ENCODE results near the gene AATK.

Gene AATK

GRCh38 chr17:81132197-81132540 lies 33.9 kb downstream of the AATK start:
- Histone ChIP-seq H3K9me3 (ENCODE audit: control insufficient read depth, insufficient read depth, low read length) (peaks cover under 1% of the 10 kb centered on the region; the same call in 1 of the 2 replicates), H3K4me2 (ENCODE audit: low read length) (no peak overlapping the region), H3K27ac (ENCODE audit: low read depth, low read length) (no peak overlapping the region), H3K79me2 (ENCODE audit: control insufficient read depth, low read length) (no peaks in the 10 kb centered on the region), H4K20me1 (ENCODE audit: control insufficient read depth, insufficient read depth, low read depth, low read length) (no peaks in the 10 kb centered on the region), H3K4me1 (ENCODE audit: control insufficient read depth, low read length) (no peaks in the 10 kb centered on the region), H3K36me3 (ENCODE audit: control insufficient read depth, low read length) (no peaks in the 10 kb centered on the region), H3K4me3 (ENCODE audit: low read length) (no peak overlapping the region), H3K27me3 (ENCODE audit: control insufficient read depth, low read length) (no peaks in the 10 kb centered on the region), H3F3A (ENCODE audit: control insufficient read depth, insufficient read depth) (no peaks in the 10 kb centered on the region), H3K9me2 (replicated peaks; ENCODE audit: control insufficient read depth, low read length) (no peaks in the 10 kb centered on the region)
- TF ChIP-seq EZH2phosphoT487 (IDR thresholded peaks at IDR 0.05; ENCODE audit: borderline replicate concordance, low read length) = no peak
- TF ChIP-seq, protein P1, sequence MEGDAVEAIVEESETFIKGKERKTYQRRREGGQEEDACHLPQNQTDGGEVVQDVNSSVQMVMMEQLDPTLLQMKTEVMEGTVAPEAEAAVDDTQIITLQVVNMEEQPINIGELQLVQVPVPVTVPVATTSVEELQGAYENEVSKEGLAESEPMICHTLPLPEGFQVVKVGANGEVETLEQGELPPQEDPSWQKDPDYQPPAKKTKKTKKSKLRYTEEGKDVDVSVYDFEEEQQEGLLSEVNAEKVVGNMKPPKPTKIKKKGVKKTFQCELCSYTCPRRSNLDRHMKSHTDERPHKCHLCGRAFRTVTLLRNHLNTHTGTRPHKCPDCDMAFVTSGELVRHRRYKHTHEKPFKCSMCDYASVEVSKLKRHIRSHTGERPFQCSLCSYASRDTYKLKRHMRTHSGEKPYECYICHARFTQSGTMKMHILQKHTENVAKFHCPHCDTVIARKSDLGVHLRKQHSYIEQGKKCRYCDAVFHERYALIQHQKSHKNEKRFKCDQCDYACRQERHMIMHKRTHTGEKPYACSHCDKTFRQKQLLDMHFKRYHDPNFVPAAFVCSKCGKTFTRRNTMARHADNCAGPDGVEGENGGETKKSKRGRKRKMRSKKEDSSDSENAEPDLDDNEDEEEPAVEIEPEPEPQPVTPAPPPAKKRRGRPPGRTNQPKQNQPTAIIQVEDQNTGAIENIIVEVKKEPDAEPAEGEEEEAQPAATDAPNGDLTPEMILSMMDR (IDR thresholded peaks at IDR 0.05; ENCODE audit: low read depth, low read length, poor library complexity, severe bottlenecking) = no peak

DNA sequence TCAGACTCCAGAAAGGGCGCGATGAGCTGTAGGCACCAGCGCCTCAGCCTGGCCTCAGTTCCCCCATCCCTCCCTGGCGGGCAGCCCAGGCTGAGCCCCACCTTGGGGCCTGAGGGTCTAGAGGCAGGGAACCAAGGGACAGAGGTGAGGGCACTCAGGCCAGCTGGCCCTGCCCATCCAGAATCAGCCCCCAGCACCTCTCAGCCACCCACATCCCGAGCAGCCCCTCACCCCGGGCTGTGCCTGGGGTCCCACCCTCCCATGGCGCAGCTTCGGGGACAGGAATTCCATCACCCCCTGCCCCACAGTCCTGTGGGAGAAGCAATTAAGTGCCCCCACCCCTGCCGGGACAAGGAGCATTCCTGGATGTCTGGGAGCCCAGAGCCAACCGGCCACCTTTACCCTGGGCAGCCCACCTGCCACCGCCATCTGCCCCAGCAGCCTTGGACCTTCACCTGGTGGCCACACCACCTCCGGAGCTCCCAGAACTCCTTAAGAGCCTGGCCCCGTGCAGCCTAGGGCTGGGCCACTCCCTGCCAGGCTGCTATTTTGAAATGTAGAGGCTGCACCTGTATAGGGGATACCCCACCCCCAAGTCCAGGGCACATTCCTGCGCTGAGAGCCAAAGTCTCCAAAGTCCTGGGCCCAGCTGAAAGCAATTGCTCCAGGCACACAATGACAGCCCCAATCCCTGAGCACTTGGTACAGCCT lies 34.4 kb downstream of the AATK start:
- H3K4me2 ChIP-seq (ENCODE audit: low read length) = no peak overlapping the region
- TF ChIP-seq EZH2phosphoT487 (IDR thresholded peaks at IDR 0.05; ENCODE audit: borderline replicate concordance, low read length) = no peak
- TF ChIP-seq, protein P1 (IDR thresholded peaks at IDR 0.05; ENCODE audit: low read depth, low read length, poor library complexity, severe bottlenecking) = no peak
- H3K9me2 ChIP-seq (replicated peaks; ENCODE audit: control insufficient read depth, low read length) = no peaks in the 10 kb centered on the region
- H4K20me1 ChIP-seq (ENCODE audit: control insufficient read depth, insufficient read depth, low read depth, low read length) = no peaks in the 10 kb centered on the region
- no peaks in the 10 kb centered on the region for H3K4me1 ChIP-seq (ENCODE audit: control insufficient read depth, low read length)
- H3K36me3 ChIP-seq (ENCODE audit: control insufficient read depth, low read length) = no peaks in the 10 kb centered on the region
- no peak overlapping the region for H3K27ac ChIP-seq (ENCODE audit: low read depth, low read length)
- H3K9me3 ChIP-seq (ENCODE audit: control insufficient read depth, insufficient read depth, low read length) = no peaks in the 10 kb centered on the region
- H3K27me3 ChIP-seq (ENCODE audit: control insufficient read depth, low read length) = no peaks in the 10 kb centered on the region
- no peak overlapping the region for H3K4me3 ChIP-seq (ENCODE audit: low read length)
- H3F3A ChIP-seq (ENCODE audit: control insufficient read depth, insufficient read depth) = no peaks in the 10 kb centered on the region
- H3K79me2 ChIP-seq (ENCODE audit: control insufficient read depth, low read length) = no peaks in the 10 kb centered on the region

GRCh38 chr17:81130385-81131361 lies 35.3 kb downstream of the AATK start:
- no peaks in the 10 kb centered on the region for H3K36me3 ChIP-seq (ENCODE audit: control insufficient read depth, low read length)
- no peak overlapping the region for H3K4me2 ChIP-seq (ENCODE audit: low read length)
- TF ChIP-seq, protein P1 (IDR thresholded peaks at IDR 0.05; ENCODE audit: low read depth, low read length, poor library complexity, severe bottlenecking) = no peak
- TF ChIP-seq EZH2phosphoT487 (IDR thresholded peaks at IDR 0.05; ENCODE audit: borderline replicate concordance, low read length) = no peak
- H3K9me2 ChIP-seq (replicated peaks; ENCODE audit: control insufficient read depth, low read length) = no peaks in the 10 kb centered on the region
- no peaks in the 10 kb centered on the region for H3F3A ChIP-seq (ENCODE audit: control insufficient read depth, insufficient read depth)
- H3K4me1 ChIP-seq (ENCODE audit: control insufficient read depth, low read length) = no peaks in the 10 kb centered on the region
- H3K79me2 ChIP-seq (ENCODE audit: control insufficient read depth, low read length) = no peaks in the 10 kb centered on the region
- H3K27ac ChIP-seq (ENCODE audit: low read depth, low read length) = no peak overlapping the region
- H3K4me3 ChIP-seq (ENCODE audit: low read length) = no peak overlapping the region
- H3K27me3 ChIP-seq (ENCODE audit: control insufficient read depth, low read length) = no peaks in the 10 kb centered on the region
- no peaks in the 10 kb centered on the region for H3K9me3 ChIP-seq (ENCODE audit: control insufficient read depth, insufficient read depth, low read length)
- H4K20me1 ChIP-seq (ENCODE audit: control insufficient read depth, insufficient read depth, low read depth, low read length) = no peaks in the 10 kb centered on the region
